ENCODE measurements around the gene PTEN.
"Not testable (repeated sequence)": the region's sequence is repeated elsewhere in the genome, so short reads cannot be mapped to it uniquely, and the experiment has no call there.

Gene PTEN

DNA sequence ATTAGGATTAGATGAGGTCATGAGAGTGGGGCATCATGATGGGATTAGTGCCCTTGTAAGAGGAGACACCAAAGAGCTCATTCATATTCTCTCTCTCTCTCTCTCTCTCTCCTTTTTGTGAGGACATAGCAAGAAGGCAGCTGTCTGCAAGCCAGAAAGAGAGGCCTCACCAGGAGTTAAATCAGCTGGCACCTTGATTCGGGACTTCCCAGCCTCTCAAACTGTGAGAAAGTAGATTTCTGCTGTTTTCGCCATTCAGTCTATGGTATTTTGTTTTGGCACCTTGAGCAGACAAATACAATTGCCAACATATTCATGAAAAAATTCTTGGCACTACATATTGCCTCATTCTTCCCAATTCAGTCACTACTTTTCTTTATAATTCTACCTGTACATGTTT is 24.8 kb upstream of the PTEN start:
- FAIRE-seq, result no peak
- no peak for TF ChIP-seq POLR2A (IDR thresholded peaks at IDR 0.05; ENCODE audit: low read depth, low read length)
- no peak for DNase-seq (ENCODE audit: insufficient read length, low spot score)

DNA sequence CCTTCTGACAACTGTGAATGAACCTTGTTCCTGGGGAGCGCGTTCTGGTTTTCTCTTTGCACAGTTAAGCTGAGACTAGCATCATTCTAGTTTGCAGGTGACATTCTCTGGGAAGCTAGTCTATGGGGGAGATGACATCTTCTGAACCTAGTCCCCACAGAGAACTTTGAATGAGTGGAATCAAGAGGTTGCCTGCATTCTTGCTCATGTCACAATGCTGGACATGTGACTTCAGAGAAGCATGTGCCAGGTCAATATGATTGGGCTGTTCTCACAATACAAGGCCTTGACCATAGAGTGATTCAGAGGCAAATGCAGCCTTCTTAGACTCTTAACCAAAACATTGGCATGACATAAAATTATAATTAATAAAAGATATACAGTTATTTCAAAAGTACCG is 22.2 kb upstream of the PTEN start:
- FAIRE-seq (no peak), DNase-seq (ENCODE audit: insufficient read length, low spot score) (no peak)
- no peak for TF ChIP-seq POLR2A (IDR thresholded peaks at IDR 0.05; ENCODE audit: low read depth, low read length)

DNA sequence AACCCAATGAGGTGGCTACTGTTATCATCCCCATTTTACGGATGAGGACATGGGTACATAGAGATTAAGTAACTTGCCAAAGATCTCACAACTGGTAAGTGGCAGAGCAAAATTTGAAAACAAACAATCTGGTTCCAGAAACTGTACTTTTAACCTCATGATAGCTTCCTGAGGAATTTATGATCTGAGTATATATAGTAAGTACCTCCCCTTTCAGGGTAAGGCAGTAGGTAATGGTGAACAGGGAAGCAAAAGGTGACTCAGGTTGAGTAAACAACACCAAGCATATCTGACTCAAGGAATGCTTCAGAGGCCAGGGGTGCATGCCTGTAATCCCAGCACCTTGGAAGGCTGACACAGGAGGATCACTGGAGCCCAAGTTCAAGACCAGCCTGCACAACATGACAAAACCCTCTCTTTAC is 21.2 kb upstream of the PTEN start:
- DNase-seq (ENCODE audit: insufficient read length, low spot score) (no peak), FAIRE-seq (peak; percentile 94)
- TF ChIP-seq POLR2A (IDR thresholded peaks at IDR 0.05; ENCODE audit: low read depth, low read length), result no peak

DNA sequence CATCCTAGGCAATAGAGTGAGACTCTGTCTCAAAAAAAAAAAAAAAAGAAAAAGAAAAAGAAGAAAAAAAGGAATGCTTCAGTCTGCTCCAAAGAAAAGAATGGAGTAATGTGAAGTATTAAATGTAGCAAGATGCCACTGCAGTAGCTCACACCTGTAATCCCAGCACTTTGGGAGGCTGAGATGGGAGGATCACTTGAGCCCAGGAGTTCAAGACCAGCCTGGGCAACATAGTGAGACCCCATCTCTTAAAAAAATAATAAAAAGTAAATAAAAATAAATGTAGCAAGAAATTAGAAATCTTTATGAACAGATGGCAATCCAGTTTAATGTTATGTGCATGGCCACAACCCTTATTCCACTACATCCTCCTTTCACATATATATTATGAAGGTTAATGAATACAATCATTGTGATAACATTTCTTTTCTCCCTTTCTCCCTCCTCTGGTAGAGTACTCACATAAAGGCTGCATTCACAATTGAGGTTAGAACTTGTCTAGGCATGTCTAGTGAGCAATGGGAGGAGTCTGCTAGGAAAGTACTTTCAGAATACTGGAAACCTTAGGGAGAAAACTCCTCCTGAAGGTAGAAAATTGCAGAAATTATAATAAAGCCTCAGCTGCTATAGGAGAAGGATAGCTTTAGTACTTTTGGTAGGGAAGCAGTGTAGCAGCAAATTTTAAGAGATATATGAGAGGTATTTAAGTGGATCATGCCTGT is 20.5 kb upstream of the PTEN start:
- FAIRE-seq (no peak), DNase-seq (ENCODE audit: insufficient read length, low spot score) (no peak)
- TF ChIP-seq POLR2A (IDR thresholded peaks at IDR 0.05; ENCODE audit: low read depth, low read length), result no peak

DNA sequence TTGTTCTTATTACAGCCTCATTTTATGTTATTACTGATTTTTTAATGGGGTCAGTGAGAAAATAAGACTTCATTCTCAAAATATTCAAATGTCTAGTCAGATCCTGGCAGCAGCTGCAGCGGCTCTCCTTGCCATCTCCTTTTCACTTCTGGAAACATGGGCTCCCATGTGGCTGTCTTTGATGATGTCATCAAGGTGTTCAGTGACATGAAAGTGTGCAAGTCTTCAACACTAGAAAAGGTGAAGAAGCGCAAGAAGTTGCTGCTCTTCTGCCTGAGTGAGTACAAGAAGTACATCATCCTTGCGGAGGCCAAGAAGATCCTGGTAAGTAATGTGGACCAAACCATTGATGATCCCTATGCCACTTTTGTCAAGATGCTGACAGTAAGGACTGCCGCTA is 19.7 kb upstream of the PTEN start:
- no peak for TF ChIP-seq POLR2A (IDR thresholded peaks at IDR 0.05; ENCODE audit: low read depth, low read length)
- DNase-seq (ENCODE audit: insufficient read length, low spot score) (no peak), FAIRE-seq (no peak)

DNA sequence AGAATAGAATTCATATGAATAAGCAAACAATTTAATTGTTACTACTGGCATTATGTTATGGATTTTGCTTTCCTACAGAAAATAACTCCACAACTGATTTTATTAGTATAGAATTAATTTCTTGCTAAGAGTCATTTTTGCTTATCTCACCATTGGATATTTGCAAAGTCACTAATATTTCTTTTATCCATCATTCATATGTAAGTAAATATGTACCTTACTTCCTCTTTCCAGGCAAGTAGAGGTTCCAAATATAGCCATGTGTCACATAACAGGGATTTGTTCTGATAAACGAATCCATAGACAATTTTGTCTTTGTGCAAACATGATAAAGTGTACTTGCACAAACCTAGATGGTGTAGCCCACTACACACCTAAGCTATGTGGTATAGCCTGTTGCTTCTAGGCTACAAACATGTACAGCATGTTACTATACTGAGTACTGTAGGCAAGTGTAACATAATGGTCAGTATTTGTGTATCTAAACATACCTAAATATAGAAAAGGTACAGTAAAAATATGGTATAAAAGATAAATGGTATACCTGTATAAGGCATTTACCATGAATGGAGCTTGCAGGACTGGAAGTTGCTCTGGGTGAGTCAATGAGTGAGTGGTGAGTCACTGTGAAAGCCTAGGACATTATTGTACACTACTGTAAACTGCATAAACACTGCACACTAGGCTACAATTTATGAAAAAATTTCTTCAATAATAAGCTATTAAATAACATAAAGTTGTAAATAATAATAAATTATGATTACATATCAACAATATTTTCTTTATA is 18.4 kb upstream of the PTEN start:
- peak; percentile 85 for FAIRE-seq
- no peak for TF ChIP-seq POLR2A (IDR thresholded peaks at IDR 0.05; ENCODE audit: low read depth, low read length)
- no peak for DNase-seq (ENCODE audit: insufficient read length, low spot score)

DNA sequence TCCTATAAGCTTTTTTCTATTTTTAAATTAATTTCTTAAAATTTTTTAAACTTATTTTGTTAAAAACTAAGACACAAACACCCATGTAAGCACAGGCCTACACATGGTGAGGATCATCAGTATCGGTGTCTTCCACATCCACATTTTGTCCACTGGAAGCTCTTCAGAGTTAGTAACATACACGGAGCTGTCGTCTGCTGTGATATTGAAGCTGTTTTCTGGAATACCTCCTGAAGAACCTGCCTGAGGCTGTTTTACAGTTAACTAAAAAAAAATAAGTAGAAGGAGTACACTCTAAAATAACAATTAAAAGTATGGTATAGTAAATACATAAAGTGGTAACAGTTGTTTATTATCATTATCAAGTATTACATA is 17.8 kb upstream of the PTEN start:
- DNase-seq (ENCODE audit: insufficient read length, low spot score) (no peak), FAIRE-seq (no peak)
- TF ChIP-seq POLR2A (IDR thresholded peaks at IDR 0.05; ENCODE audit: low read depth, low read length), result no peak

DNA sequence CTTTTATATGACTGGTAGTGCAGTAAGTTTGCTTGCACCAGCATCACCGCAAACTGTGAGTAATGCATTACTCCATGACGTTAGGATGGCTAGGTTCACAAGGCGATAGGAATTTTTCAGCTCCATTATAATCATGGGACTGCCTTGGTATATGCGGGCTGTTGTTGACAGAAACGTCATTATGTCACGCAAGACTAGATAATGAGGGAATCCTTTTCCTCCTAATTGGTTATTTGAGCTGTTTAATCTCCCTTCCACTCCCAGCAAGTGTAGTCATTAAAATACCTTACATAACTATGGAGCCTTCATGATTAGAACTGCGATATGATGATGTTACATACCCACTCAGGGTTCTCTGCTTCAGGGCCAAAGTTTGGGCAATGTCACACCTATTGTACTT is 17.4 kb upstream of the PTEN start:
- DNase-seq (ENCODE audit: insufficient read length, low spot score), result no peak
- peak; percentile 98 for FAIRE-seq
- TF ChIP-seq POLR2A (IDR thresholded peaks at IDR 0.05; ENCODE audit: low read depth, low read length), result no peak

DNA sequence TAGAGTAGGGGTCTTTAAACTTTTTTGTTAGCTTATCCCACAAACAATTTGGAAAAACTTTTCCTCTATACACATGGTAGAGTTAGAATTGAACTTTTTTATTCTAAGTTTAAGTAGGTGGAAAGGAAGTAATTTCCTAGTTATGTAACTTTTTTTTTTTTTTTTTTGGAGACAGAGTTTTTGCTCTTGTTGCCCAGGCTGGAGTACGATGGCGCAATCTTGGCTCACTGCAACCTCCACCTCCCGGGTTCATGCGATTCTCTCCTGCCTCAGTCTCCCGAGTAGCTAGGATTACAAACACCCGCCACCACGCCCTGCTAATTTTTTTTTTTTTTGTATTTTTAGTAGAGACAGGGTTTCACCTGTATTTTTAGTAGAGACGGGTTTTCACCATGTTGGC is 16.7 kb upstream of the PTEN start:
- FAIRE-seq; DNase-seq (ENCODE audit: insufficient read length, low spot score): not testable (repeated sequence)

DNA sequence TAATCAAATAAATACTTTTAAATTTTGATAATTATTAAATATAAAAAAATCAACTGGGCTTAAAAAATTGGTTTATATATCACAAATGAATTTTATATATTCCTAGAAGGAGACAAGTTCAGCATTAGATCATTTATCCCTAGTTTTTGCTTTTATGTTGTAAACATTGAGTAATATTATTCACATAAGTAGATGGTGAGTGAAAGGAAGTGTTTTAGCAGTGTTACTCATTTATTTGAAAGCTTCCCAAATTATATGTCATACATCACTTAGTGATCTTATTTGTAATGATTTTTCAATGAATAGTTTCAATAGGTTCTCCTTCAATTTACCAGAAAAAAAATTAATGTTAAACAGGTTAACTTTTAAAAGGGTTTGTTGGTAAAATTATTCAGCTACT is 15.9 kb upstream of the PTEN start:
- FAIRE-seq (peak; percentile 41), DNase-seq (ENCODE audit: insufficient read length, low spot score) (no peak)
- TF ChIP-seq POLR2A (IDR thresholded peaks at IDR 0.05; ENCODE audit: low read depth, low read length), result no peak

DNA sequence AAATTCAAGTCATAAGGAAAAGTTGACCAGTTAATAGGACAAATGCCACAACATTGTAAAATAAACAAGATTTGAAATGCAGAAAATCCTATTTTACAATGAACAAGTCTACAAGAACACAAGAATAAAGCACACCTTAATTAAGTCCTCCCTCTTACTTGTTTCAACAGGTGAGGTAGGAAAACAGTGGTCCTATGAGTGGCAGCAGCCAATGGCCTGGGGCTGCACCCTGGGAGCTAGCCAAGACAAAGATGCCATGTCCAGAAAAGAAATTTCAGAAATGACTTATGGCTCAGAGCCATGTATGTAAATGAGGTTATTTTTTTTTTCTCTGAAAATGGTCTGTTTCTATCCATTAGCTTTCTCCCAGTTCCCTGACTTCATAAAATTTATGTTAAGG is 14.4 kb upstream of the PTEN start:
- no peak for TF ChIP-seq POLR2A (IDR thresholded peaks at IDR 0.05; ENCODE audit: low read depth, low read length)
- DNase-seq (ENCODE audit: insufficient read length, low spot score) (no peak), FAIRE-seq (no peak)

DNA sequence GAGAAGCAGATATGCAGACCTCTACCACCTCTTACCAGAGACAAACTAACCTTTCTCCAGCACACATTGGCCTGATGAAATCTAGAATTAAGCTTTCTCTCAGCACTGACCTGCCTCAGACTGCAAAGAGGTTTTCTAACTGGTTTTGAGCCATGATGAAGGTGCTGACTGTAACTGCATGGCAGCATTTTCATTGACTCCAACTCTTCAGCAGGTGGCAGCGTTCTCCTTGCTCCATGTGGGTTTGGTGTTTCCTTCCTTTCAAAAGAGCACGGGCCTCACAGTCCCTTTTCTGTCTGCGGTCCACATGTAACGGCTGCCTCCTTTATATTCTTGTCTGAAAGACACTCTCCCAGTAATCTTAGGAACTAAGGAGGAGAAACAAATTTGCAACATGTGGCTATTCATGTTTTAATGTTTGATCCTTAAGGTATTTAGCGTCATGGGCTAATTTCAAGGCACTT is 12.7 kb upstream of the PTEN start:
- FAIRE-seq (peak; percentile 99), DNase-seq (ENCODE audit: insufficient read length, low spot score) (no peak)
- no peak for TF ChIP-seq POLR2A (IDR thresholded peaks at IDR 0.05; ENCODE audit: low read depth, low read length)

DNA sequence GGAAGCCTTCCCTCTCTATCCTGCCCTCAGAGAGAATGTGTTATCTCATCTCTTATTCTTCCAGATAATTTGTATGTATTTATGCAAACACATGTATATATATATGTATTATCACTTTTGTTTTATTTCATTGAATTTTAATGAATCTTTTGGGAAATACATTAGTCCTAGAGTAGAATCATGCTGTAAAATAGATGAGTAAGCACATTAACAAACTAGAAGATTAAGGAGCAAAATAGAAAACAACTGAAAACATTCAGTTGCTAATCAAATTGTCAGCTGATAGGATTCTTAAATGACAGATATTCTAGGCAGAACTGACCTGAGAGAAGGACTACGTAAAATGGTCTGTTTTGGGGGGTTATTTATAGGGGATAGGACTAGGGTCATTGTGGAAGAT is 11.3 kb upstream of the PTEN start:
- DNase-seq (ENCODE audit: insufficient read length, low spot score) (no peak), FAIRE-seq (no peak)
- TF ChIP-seq POLR2A (IDR thresholded peaks at IDR 0.05; ENCODE audit: low read depth, low read length), result no peak

DNA sequence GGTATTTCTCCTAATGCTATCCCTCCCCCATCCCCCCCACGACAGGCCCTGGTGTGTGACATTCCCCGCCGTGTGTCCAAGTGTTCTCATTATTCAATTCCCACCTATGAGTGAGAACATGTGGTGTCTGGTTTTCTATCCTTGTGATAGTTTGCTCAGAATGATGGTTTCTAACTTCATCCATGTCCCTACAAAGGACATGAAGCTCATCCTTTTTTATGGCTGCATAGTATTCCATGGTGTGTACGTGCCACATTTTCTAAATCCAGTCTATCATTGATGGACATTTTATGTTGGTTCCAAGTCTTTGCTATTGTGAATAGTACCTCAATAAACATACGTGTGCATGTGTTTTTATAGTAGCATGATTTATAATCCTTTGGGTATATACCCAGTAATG is 8.2 kb upstream of the PTEN start:
- not testable (repeated sequence) for DNase-seq (ENCODE audit: insufficient read length, low spot score); FAIRE-seq

DNA sequence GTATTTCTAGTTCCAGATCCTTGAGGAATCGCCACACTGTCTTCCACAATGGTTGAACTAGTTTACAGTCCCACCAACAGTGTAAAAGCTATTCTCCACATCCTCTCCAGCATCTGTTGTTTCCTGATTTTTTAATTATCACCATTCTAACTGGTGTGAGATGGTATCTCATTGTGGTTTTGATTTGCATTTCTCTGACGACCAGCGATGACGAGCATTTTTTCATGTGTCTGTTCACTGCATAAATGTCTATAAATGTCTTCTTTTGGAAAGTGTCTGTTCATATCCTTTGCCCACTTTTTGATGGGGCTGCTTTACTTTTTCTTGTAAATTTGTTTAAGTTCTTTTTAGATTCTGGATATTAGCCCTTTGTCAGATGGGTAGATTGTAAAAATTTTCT is 7.8 kb upstream of the PTEN start:
- not testable (repeated sequence) for DNase-seq (ENCODE audit: insufficient read length, low spot score); FAIRE-seq

Measured in H54 (cell line).